NCI-H1105 treated with DMSO at 0.1 percent for 48 hours (cell line): Measurements from ENCODE around the gene JAK1.

Source experiments
- DNase-seq: peaks from one replicate; lab custom pipeline; 2025; lab: John Stamatoyannopoulos, UW

The JAK1 gene

DNA sequence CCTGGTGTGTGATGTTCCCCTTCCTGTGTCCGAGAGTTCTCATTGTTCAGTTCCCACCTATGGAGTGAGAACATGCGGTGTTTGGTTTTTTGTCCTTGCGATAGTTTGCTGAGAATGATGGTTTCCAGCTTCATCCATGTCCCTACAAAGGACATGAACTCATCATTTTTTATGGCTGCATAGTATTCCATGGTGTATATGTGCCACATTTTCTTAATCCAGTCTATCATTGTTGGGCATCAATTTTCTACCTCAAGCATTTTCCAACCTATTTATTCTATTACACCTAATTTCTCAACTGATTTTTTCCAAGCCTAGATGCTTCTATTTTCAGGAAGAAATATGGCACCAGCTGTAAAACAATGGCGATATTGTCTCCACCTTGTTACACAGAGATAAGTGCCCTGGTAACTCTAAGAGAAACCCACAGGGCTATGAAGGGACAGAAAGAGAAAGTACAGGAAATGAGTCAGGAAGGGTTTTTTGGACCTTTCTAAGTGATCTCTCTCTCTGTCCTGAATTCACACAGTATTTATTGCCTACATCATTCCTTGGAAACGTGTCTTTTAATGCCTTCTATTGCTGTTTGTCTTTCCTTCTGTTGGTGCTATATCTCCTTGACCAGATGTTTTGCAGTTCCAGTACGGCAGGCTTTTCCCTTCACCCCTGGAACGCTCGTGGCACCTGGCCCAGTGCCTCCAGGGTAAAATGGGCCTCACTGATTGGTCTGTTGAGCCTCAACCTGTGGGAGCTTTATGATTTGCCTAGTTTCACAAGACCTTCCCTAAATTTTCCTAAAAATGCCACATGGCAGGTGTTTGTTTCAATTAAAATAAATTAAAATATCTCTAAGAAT lies 14.6 kb upstream of the JAK1 start:
- DNase-seq = no peak

GRCh38 chr1:64979358-64979757 lies 13.0 kb upstream of the JAK1 start:
- no peak for DNase-seq

GRCh38 chr1:64976361-64976760 lies 10.0 kb upstream of the JAK1 start:
- no peak for DNase-seq

DNA sequence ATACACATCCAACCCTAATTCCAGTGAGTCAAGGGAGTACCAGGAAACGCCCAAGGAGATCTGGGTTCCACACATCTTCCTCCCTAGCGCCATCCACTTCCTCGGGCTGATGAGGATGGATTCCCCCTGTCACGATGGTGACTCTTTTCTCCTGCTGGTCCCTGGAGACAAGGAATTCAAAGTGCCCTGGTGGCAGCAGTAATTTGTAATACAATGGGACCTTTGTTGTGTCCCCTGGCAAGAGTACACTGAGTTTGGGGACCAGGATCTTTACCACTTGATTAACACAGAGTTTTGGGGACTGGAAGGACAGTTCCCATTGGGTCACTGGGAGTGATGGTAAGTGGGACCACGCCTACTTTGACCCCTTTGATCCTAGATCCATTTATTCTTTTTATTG lies 9.4 kb upstream of the JAK1 start:
- no peak for DNase-seq

GRCh38 chr1:64975127-64975526 lies 8.8 kb upstream of the JAK1 start:
- no peak for DNase-seq

DNA sequence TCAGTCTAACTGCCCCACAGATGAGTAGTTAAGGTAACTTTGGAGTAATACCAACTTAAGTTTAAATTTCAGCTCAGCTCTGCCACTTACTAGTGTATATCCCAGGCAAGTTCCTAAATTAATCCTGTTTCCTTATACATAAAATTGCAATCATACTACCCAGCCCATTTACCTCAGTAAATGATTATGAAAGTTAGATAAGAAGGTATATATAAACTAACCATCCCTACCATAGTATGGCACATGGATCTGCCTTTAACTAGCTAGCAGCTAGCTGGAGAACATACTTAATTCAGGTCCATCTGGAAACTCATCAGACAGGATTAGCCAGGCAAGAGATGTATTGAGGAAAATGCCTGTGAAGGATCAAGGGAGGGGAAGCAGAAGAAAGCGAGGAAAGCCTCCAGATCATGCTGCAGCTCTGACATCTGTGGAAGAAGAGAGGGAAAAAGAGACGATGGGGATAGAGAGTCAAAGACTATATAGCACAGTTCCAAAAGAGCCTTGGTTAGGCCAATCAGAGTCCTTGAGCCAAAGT lies 8.0 kb upstream of the JAK1 start:
- DNase-seq = no peak

DNA sequence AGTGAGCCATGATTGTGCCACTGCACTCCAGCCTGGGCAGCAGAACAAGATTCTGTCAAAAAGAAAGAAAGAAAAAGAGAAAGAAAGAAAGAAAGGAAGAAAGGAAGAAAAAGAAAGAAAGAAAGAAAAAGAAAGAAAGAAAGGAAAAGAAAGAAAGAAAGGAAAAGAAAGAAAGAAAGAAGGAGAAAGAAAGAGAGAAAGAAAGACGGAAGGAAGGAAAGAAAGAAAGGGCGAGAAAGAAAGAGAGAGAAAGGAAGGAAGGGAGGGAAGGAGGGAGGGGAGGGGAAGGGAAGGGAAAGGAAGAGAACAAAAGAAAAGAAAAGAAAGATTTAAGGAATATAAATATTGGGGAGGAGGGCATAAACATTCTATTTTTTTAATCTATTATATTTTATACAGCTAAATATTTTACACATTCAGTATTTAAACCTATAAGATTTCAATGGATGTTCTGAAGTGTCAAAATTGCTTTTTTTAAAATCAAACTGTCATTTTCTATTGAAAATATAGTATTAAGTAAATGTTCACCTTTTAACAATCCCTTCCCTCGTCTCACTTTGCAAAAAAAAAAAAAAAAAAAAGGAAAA lies 6.8 kb upstream of the JAK1 start:
- no peak for DNase-seq

DNA sequence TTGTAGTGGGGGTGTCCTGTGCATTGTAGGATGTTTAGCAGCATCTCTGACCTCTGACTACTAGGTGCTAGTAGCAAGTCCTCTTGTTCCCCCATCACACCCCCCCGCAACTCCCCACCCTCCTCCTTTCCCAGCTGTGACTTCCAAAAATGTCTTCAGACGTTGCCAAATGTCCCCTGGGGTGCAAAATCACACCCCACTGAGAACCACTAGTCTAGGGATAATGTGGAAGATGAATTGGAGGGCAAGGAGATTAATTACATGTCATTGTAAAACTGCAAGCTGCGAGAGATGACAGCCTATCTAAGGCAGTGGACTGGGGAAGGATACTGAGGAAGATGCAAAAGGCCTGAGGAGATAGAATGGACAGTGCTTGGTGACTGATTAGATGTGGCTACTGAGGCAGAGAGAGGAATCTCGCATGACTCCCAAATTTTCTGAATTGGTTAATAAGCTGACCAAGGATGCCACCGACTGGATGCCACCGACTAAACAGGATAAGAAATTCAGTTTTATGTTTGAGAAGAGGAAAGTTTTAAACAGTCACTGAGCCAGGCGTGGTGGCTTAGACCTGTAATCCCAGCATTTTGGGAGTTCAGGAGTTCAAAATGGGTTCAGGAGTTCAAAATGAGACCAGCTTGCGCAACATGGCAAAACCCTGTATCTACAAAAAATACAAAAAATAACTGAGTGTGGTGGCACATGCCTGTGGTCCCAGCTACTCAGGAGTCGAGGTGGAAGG lies 3.1 kb upstream of the JAK1 start:
- DNase-seq = no peak

DNA sequence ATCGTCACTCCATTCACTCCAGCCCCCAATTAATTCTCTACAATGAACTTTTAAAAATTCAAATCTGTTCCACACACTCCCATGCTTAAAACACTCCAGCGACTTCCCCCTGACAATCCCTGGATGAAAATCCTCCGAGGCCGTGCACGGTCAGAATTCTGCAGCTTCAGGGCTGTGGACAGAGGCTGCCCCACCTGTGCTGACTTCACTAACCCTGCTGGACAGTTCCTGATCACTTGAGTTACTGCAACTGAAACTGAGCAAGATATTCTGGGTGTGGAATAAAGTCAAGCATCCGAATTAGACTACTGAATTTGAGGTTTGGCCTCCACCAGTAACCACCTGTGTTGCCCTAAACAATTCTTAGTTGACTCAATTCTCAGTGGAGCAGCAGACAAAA lies 1.0 kb upstream of the JAK1 start:
- DNase-seq = no peak

GRCh38 chr1:64965366-64966157 lies 787 bp downstream of the JAK1 start:
- DNase-seq = peak; percentile 63

DNA sequence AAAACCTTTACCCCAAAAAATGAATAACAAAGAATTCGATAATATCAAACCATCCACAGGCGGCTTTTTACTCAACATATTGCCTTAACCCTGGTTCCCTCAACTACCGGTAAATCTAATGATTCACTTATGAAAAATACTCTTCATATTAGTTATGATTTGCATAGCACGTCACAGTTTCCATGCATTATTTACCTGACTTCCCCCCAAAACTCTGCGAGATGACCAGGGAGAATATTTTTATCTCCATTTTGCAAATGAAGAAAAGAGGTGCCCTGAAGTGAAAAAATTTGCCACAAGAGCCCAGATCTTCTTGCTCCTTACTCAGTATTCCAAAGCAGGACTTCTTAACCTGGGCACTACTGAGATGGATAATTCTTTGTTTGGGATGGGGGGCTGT lies 2.9 kb downstream of the JAK1 start:
- no peak for DNase-seq

DNA sequence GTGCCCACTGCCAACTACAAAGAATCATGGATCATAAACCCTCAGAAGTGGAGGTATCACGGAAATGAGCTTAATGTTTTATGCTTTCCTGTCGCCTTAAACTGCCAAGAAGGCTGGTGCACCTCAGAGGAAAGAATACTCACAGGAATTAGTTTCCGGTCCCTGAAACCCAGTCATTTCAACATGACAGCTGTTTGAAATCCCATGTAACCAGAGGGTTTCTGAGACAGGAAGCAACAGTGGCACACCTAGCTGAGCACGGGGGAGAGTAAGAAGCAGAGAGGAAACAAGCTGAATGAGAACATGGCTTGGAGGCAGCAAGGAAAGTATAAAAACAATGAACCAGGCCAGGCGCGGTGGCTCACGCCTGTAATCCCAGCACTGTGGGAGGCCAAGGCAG lies 3.9 kb downstream of the JAK1 start:
- no peak for DNase-seq

- no peak for DNase-seq
These were observed 4.4 kb downstream of the JAK1 start for GRCh38 chr1:64961923-64962322.

DNA sequence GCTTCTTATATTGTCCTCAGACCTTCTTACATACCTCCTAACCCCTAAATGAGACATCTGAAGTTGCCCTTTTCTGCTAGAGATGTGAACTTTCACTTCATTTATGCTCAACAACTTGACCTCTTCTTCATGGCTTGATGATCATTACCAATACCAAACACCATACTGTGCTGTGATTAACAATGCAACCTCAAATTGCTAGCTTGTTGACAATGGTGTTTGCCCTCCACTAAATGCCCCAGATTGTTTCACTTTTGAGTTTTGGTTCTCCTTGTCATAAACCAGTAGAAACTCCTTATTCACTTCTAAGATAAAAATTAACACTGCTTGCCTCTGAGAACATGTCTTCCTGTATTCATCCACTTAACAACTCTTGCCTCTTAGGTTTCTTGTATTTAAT lies 5.6 kb downstream of the JAK1 start:
- no peak for DNase-seq

GRCh38 chr1:64959986-64960385 lies 6.4 kb downstream of the JAK1 start:
- DNase-seq = no peak

DNA sequence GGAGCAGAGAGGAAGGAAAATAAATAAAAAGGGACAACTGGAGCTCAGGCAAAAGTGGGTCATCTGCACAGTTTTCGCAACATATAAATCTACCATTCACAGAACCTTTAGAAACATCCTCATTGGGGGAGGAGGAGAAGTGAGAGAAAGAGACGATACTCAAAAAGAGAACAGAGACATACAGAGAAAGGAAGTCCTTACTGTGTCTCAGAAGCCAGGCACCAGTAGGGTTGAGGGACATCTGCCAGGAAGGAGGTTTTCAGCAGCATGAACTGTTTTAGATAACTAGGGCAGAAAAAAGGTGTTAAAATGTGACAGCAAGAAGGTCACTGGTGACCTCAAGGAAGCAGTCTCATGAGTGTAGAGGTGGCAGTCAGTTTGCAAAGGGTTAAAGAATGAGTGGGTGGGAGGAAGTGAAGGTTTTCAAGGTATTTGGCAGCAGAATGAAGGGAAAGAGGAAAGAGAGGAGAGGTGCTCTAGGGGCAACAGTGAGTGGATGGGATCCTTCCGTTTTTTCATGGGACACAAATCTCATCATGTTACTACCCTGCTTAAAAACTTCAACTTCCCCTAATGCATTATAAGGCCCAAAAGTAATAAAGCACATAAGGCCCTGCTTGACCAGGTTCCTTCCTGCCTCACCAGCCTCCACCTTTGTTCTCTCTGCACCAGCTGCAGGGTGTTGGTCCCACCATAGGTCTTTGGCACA lies 9.5 kb downstream of the JAK1 start:
- no peak for DNase-seq

DNA sequence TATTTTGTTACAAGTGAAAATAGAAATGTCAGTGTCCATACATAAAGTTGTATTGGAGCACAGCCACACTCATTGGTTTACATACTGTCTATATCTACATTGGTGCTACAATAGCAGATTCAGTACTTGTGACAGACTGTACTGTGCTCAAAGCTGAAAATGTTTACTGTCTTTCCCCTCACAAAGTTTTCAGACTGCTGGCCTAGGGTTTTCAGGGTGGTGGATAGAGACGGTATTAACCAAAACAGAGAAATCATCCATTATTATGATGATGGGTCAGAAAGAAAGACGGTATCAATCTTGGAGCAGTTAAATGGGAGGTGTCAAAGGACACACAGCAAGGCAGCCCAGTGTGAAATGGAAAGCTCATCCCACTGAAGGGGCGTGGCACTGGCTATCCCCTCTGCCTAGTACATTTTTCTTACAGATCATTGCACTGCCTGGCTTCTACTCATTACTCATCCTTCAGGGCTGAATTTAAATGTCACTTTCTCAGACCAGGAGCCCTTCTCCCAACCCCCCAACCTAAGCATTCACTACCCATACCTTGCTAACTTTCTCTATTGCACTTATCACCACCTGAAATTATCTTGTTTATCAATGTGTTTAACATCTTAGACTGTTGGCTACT lies 10.2 kb downstream of the JAK1 start:
- DNase-seq = no peak

DNA sequence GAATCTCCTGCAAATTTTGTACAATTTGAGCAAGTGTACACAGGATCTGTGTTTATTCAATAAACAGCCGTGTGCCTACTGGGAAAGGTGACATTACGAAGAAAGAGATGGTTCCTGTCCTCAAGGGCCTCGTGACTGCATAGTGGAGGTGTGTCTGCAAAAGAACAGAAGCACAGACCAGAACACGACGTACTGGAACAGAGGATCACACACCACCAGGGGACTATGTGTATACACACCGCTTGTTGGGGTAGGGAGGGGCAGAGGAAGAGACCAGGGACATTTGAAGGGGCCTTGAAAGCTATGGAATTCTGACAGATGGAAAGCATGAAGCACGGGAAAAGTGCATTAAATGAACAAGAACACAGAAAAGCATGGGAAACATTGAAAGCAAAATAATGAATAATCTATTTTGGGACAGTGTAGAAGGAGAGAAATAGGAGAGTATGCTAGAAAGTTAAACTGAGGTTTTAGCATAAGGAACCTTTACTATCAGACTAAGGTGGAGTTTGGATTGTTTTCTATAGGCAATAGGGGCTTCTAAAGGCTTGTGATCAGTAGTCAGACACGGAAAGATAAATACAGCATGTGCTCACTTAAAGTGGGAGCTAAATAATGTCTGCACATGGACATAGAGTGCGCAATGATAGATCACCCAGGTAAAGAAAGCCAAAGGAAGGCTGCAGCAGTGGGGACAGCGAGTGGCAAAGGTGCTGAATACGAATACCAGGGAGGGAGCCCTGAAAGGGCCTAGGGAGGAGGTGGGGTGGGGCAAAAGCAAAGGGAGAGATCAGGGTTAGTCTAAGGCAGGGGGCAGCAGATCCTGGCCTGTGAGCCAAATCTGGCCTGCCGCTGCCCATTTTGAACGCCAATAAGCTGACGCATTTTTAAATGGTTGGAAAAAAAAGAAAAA lies 11.0 kb downstream of the JAK1 start:
- no peak for DNase-seq

DNA sequence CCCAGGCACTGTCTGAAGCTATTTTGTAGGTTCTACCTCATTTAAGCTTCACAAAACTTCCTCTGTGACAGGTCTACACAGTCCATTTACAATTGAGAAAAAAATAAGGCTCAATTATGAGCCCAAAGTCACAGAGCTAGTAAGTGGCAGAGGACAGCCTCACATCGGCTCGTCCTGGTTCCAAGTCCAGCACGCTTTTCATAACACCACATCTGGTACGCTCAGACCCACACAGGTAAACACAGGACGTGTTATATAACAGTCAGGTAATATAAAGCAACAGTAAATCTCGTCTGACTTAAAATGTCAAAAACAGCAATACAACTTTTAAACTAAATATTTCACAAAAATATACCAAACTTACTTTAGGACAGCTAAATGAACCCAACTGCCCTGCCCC lies 13.1 kb downstream of the JAK1 start:
- no peak for DNase-seq

DNA sequence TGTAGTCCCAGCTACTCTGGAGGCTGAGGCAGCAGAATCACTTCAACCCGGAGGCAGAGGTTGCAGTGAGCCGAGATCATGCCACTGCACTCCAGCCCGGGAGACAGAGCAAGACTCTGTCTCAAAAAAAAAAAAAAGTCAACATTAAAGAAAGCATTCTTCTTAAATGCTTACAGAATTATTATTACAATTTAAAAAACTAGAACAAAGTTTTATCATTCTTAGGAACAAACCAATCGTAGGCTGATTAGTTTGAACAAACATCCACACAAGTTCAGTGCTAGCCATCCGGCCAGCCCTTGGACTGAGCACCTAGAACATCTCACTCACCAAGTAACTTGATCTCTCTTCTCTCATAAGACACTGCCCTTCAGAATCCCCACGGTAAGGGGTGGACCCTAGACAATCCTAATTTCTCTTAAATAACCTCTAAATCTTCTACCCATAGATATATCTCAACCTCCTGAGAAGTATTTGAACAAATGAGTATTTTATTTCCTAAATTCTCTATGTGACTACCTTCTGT lies 16.0 kb downstream of the JAK1 start:
- DNase-seq = no peak
